HuH-7 (cell line): ENCODE data around the gene RIGI.
"Not testable (repeated sequence)": the region's sequence is repeated elsewhere in the genome, so short reads cannot be mapped to it uniquely, and the experiment has no call there.

Experiments used
- DNase-seq: peaks from one replicate; pipeline ENCODE4 v3.0.0; 2011; ENCODE audit warnings: low spot score

Gene RIGI

DNA sequence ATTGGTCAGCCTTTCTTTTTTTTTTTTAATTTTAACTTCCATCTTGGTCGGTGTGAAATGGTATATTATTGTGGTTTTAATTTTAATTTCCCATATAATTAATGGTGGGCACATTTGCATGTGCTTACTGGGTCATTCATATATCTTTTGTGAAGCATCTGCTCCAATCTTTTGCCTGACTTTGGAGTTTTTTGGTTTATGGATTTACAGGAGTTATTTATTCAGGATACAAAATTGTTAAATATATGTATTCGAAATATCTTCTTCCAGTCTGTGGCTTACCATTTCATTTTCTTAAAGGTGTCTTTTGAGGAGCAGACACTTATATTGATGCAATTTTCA is 682 bp upstream of the RIGI start:
- no peak for DNase-seq

DNA sequence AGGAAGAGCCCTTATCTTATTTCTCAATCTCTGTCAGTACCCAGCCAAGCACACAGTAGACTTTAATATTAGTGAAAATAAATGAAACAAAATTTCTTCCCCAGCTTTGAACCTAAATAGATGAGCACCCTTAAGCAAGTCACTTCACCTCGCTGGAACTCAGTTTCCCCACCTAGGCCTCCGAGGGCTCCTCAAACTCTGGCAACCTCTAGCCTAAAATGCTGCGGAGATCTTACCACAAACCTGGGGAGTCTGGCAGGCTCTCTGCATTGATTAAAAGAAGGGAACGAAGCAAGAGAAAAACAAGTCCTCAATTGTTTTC is 326 bp downstream of the RIGI start:
- no peak for DNase-seq

DNA sequence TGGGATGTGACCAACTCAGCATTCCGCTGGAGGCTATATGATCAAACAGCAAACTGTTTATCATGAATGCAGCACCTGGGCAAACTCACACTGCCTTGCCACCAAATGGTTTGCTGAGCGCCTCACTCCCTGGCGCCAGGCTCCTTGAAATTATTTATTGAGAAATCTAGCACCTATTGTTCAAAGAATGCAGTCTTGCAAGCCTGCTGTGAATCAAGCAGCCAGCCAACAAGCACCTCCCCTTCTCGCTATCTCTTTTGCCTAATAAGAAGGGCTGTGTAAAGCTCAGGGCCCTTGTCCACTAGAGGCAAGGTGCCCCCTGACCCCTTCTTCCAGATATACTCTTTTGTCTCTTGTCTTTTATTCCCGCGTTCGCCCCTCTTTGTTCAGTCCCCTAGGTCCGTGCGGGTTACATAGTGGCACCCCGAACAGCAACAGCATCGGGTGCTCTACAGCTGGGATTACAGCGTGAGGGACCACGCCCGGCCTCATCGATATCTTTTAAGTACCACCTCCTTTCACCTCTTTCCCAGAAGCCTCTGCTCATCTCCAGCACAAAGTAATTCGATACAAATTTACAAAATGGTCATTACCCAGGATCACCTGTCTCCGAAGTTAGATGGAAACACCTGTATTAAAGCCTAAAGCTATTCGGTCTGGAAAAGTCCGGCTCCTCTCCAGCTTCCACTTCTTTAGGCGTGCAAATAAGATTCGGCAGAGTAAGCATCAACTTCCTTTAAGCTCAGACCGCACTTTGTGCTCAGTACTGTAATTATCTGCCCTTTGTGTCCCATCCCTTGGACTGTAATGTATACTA is 896 bp downstream of the RIGI start:
- DNase-seq, result no peak

DNA sequence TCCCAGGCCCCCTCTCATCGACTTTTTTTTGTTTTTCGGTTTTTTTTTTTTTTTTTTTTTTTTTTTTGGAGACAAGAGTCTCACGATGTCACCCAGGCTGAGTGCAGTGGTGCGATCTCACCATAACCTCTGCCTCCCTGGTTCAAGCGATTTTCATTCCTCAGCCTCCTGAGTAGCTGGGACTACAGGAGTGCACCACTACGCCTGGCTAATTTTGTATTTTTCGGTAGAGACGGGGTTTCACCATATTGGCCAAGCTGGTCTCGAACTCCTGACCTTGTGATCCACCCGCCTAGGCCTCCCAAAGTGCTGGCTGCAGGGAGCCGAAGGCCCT is 1.5 kb downstream of the RIGI start:
- not testable (repeated sequence) for DNase-seq

DNA sequence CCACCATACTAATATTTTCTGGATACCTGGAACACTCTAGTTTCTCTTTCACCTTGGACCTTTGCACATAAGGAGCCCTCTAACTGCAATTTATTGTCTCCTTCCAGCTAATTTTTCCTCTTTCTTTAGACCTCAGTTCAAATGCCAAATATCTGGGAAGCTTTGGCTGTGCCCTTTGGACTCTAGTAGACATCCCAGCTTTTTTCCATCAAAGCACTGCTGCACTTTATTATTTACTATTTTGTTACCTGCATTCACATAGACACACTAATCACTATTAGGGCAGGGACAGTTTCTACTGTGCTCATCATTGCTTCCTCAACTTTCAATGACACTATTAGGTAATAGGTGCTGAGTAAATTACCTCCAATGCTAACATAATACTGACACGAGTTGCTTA is 2.1 kb downstream of the RIGI start:
- no peak for DNase-seq

DNA sequence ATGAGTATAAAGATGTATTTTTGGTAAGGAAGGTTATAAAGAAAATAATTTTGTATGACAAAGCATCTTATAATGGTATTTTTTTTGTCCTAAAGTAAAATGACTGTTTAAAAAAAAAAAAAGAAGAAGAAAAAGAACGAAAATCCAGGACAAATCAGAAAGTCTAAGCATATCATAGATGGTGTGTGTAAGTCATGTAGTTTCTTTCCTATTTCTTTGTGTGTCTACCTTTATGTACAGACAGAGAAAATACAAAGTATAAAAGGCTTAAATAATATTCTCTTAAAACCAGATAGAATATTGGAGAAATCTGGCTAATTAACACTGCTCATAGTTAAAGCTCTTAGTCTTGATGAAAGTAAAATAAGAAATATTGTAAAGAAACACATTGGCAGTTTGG is 7.7 kb downstream of the RIGI start:
- no peak for DNase-seq

DNA sequence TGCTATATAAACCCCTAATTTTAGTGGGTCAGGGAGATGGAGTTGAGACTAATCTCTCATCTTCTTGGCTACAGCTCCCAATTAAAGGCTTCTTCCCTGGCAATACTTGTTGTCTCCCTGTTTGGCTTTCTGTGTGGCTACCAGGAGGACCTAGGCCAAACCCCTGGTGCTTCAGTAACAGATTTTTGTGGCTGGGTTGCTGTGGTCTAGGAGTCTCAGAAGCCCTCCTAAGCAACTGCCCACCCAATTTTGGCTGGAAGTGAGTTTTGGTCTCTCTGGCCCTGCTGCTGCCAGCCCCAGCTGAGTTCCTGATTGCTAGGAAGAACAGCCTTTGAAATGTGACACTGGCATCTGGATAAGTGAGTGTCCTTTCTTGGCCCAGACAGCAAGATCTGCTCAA is 9.8 kb downstream of the RIGI start:
- DNase-seq, result no peak

DNA sequence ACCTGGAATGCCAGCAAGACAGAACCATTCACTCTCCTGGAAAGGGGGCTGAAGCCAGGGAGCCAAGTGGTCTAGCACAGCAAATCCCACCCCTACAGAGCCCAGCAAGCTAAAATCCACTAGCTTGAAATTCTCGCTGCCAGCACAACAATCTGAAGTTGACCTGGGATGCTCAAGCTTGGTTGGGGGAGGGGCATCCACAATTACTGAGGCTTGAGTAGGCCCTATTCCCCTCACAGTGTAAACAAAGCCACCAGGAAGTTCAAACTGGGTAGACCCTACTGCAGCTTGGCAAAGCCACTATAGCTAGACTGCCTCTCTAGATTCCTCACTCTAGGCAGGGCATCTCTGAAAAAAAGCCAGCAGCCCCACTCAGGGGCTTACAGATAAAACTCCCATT is 17.3 kb downstream of the RIGI start:
- DNase-seq, result no peak

DNA sequence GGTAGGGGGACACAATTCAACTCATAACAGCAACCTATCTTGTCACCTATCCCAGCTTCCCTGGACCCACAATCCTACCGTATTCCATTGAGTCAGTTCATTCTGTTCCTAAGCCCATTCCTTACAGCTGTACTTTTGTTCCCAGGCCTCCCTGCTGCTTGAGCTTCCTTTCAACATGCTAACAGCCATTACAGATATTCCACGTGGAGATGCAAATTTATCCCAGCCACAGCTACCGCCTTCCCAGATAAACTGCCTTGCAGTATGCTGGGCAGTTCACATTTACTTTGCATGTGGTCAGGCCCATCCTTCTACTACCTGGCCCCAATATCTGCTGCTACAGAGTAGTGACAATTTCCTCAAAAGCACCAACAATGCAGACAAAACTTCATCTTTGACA is 23.0 kb downstream of the RIGI start:
- DNase-seq, result no peak

DNA sequence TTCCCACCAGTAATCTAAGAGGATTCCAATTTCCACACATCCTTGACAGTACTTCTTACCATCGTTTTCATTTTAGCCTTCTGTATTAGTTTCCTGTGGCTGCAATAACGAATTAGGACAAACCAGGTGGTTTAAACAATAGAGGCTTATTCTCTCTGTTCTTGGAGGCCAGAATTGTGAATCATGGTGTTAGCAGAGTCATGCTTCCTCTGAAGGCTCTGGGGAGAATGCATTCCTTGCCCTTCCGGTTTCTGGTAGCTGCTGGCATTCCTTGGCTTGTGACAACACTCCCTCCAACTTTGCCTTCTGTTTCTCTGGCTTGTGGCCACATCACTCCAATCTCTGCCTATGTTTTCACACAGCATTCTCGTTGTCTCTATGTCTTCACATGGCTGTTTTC is 23.5 kb downstream of the RIGI start:
- no peak for DNase-seq

DNA sequence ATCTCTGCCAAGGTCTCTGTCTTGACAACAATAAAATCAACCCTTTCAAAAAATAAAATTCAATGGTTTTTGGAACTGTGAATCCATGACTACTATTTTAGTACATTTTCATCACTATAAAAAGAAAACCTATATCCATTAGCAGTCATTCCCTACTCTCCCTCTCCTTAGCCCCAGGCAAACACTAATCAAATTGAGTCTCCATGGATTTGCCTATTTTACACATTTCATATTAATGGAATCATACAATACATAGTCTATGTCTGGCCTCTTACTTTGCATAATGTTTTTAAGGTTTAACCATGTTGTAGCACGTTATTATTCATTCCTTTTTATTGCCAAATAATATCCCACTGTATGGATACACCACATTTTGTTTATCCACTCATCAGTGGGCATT is 24.1 kb downstream of the RIGI start:
- DNase-seq, result no peak

DNA sequence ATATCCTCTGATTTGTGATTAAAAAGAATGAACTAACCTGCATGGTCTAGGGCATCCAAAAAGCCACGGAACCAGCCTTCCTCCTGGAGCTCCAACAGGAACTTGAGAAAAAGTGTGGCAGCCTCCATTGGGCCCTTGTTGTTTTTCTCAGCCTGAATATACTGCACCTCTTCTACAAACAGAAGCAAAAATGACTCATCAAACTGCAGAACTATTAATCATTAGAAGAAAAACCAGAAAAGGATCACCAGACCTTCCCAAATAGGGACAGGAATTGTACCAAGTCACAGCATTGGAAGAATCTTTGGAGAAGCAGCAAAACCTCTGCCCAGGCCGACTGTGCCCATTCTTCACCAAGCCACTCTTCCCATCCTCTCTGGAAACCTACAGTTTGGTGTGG is 25.2 kb downstream of the RIGI start:
- no peak for DNase-seq

DNA sequence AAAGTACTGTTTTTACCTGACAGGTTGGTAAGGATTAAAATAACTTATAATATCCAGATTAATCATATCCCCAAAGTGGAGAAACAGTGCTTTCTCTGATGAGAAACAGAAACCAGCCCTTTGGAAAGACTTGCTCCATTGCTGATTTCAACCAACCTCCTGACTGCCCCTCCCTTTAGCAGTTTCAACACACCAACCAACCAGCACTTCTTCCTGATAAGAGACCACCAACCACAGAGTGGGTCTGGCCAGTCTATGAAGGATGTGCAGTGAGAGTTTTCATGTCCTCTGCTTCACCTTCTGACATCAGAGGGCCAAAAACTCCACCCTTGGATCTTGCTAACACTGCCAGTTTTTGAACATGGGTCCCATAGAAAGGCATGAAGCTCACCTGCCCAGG is 28.1 kb downstream of the RIGI start:
- DNase-seq, result no peak

DNA sequence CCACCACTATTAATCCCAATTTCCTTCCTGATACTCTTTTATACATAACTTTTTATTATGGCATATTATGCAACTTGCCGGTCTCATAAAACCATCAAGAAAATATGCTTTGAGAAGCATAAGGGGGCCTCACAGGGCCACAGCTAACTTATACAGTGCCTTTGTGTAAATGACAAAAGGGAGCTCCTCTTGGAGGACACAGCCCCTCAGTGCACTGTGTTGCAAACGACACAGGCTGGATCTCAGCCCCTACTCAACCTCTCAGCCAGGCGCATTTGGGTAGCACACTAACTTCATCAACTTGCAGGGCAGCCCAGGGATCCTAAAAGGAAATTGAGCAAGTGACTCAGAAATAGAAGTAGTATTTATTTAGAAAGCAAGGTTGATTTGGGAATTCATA is 35.4 kb downstream of the RIGI start:
- no peak for DNase-seq

DNA sequence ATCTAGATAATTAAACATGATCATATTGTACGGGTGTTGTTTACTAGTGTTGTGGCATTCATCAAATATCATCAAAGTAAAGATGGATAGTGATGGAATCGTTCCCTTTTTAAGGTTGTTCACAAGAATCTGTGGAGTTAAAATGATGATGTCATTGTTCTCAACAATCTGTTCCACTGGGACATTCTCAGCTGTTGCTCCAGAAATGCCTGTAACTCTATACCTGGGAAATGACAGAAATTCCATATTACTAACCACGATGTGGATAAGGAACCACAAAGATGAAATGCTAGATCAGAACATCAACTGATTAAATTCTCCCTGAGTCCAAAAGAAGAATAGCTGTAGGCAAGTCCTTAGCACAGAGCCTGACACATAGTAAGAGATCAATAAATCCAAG is 38.0 kb downstream of the RIGI start:
- DNase-seq, result no peak

DNA sequence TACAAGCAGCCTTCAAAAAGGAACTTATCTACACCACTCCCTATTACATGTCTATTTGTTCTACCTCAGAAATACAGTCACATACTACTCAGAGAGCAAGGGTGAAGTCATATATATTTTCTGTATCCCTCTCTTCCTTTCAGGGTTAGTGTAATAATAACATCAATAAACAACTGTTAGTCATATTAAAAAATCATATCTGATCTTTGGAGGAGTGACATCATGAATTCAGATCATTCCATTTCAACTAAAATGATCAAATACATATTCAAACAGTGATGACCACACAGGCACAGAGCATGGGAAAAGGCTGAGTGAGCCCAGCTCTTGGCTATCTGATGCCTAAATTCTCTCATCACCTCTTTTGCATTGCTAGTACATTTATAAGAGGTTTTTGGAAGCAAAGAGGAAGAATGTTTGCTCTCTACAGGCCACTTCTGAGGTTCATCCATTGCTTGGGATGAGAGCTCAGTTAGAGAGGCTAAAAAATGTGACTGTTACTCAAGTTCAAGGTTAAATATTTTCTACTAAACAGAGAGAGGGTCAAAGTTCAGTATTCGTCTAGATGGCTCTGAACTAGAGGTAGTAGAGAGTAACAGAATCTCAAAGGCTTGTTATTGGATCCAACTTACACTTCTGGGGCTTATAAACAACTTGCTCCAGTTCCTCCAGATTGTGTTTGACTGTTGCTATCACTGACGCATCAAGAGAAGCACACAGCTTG is 39.0 kb downstream of the RIGI start:
- no peak for DNase-seq

DNA sequence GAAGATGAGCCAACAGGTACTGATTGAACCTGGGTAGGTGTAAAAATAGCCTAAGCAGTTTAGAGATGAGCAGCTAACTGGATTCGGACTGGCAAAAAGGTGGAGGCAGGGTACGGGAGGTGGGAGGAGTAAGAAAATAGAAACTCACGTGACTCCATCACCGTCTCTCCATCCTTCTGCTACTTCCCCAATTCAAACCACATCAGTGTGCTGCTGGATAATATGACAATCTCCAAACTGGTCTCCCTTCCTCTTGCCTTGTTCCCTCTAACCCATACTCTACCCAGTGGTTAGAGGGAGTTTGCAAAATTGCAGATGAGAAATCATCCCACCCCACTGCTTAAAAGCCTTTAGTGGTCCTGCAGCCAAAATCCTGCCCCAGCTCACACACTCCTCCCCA is 42.7 kb downstream of the RIGI start:
- no peak for DNase-seq
